GM03348 (cell line): Measurements from ENCODE around the gene MAP1LC3C.
"Not testable (repeated sequence)": the region's sequence is repeated elsewhere in the genome, so short reads cannot be mapped to it uniquely, and the experiment has no call there.

Source experiments
- DNase-seq: peaks from one replicate; pipeline ENCODE4 v3.0.0; 2012; ENCODE audit warnings: low spot score

Gene MAP1LC3C

GRCh38 chr1:241992734-241993133 is 6.2 kb downstream of the MAP1LC3C start:
- no peak for DNase-seq

GRCh38 chr1:241990040-241990439 is 8.9 kb downstream of the MAP1LC3C start:
- DNase-seq: peak; percentile 93

- DNase-seq: not testable (repeated sequence)
These were observed 10.4 kb downstream of the MAP1LC3C start for GRCh38 chr1:241988389-241988930.

DNA sequence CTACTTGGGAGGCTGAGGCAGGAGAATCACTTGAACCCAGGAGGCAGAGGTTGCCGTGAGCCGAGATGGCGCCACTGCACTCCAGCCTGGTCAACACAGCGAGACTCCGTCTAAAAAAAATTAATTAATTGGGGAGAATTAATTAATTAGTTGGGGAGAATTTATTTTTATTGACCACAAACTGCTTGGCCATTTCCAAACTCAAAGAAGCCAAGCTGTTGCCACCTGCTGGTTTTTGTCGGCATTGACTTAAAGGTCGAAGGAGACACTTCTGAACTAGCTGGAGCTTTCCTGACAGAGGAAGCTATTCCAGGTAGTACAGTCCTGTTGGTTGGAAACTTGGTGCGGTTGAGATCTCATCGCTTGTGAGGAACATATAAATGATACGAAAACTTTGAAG is 13.1 kb downstream of the MAP1LC3C start:
- DNase-seq: peak; percentile 71

DNA sequence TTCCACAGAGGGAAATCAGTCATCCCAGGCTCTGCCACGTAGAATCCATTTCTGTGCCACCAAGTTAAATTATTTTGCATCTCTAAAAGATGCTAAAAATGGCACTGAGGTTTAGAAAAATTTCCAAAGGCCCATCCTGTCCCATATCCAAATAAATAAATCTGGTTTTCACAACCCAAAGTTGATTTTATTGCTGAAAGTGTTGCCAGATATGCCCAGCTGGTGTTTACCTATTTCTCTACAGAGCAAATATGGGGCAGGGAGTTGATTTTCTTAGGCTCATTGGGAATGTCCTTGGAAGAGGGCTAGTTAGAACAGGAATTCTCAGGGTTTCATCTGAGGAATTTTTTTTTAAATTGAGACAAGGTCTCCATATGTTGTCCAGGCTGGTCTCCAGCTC is 19.0 kb downstream of the MAP1LC3C start:
- DNase-seq: no peak

GRCh38 chr1:241979071-241979470 is 19.8 kb downstream of the MAP1LC3C start:
- DNase-seq: no peak

DNA sequence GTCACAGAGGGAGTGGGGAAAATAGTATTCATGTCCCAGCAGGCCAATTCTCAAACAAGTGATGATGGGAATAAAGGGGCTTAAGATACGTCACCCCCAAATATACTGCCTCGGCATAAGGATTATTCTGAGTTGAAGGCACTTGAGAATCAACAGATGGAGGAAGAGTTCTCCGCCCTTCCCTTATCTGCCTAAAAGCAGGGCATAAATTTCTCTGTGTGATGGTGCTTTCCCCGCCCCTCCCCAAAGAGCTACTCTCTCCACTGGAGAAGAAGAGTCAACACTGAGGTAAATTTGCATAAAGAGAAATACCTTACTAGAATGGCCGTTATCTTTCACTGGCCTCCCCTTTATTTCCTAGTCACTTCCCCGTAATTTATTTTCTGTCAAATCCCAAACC is 22.7 kb downstream of the MAP1LC3C start:
- DNase-seq: no peak

DNA sequence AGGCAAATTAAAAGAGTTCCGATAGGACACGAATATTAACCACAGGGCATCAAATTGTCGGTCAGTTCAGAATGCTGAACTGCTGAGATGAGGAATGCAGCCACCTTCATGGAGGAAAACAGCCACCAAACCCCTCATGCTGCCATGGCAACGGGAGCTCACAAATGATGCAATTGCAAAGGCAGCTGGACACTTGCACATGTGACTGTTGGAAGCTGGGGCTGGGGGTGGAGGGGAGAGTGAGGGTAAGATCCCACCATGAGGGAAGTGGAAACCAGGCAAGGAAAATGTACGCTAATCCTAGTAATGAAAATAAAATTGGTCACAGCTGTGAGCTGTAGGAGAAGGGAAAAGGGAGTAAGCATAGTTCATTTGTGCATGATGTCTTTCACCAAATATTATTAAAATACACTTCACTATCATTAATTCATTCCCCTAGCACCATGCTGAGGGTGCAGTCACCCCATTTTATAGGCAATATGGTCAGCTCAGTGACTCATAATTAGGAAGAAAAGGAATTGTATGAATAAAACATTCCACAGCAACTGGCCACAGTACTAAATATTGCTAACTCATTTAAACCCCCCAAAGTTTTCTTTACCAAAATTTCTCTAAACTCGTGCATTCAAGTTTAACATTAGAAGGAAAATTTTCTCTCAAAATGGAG is 26.1 kb downstream of the MAP1LC3C start:
- DNase-seq: peak; percentile 47

- DNase-seq: no peak
These were observed 30.3 kb downstream of the MAP1LC3C start for GRCh38 chr1:241968611-241969010.

- DNase-seq: no peak
These were observed 34.2 kb downstream of the MAP1LC3C start for GRCh38 chr1:241964550-241965282.

DNA sequence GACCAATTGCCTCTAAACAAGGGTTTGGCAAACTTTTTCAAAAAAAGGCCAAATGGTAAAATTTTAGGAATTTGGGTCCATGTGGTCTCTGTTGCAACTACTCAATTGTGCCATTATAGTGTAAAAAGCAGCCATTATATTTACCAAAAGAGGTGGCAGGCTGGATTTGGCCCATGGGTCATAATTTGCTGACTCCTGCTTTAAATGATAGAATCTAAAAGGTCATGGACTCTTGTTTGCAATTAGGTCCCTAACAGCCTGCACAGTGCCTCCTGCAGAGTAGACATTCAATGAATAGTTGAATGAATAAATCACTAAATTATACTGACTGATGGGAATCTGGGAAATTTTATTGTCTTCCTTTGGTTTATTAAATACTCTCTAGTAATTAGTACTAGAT is 35.2 kb downstream of the MAP1LC3C start:
- no peak for DNase-seq

- no peak for DNase-seq
These were observed 36.7 kb downstream of the MAP1LC3C start for GRCh38 chr1:241962153-241962552.

DNA sequence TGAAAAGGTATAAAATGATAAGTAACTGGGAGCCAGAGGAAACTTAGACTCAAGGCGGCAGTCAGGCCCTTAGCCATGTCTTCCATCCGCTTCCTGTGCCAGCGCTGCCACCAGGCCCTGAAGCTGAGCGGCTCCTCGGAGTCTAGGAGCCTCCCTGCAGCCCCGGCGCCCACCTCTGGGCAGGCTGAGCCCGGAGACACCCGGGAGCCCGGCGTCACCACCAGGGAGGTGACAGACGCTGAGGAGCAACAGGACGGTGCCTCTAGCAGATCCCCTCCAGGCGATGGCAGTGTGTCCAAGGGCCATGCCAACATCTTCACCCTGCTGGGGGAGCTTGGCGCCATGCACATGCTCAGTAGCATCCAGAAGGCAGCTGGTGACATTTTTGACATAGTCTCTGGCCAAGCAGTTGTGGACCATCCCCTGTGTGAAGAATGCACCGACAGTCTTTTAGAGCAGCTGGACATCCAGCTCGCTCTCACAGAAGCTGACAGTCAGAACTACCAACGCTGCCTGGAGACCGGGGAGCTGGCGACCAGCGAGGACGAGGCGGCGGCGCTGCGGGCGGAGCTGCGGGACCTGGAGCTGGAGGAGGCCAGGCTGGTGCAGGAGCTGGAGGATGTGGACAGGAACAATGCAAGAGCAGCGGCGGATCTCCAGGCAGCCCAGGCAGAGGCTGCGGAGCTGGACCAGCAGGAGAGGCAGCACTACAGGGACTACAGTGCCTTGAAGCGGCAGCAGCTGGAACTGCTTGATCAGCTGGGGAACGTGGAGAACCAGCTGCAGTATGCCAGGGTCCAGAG is 41.0 kb downstream of the MAP1LC3C start, which contains the start of gene BECN2:
Gene BECN2 (plus strand): TSS at position 76 of the 803 bp plus-strand sequence. CDS start 0 bp downstream, at position 76.
- DNase-seq: no peak

DNA sequence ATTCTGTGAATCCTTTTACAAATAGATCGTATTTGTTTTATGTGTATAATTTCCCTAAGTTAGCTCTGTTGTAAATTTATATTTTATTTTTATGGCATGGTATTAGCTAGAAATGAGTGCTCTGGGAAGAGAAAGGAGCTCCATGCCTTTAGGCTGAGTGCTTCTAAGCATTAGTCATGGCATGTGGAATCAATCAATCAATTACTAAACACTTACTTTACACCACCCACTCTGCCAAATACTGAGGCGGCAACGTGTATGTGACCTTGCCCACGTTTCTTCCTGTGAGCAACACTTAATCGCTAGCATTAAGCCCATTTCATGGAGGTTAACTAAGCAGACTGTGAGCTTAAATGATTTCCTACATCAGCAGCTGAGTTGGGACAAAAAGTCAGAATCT is 48.5 kb downstream of the MAP1LC3C start:
- peak; percentile 84 for DNase-seq

- no peak for DNase-seq
These were observed 51.5 kb downstream of the MAP1LC3C start for GRCh38 chr1:241947354-241947753.
